A204.1 (cell line): ENCODE results near the gene FBLN5.
"Not testable (repeated sequence)": the region's sequence is repeated elsewhere in the genome, so short reads cannot be mapped to it uniquely, and the experiment has no call there.

ENCODE experiments used
- FAIRE-seq: peaks from 2 replicates; lab custom pipeline; 2012; peaks lifted over from hg19 to GRCh38; lab: Jason Lieb, UNC

The FBLN5 gene

DNA sequence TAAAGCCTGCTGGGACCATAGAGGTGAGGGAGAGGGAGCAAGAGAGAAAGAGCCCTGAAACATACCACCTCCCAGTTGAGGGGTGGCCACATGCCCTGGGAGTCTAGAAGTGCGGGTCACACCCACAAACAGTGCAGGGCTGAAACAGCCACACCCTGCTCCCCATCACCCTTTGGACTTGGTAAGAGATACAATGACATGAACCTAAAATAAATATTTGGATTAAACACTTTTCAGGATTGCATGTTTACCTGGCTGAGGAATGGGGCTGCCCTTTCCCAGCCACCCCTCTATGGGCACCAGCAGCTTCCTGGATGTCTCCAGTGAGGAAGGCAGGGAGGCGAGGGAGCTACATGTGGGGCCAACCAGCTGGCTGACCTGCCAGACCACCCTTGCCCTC, 41.1 kb downstream of the FBLN5 start:
- FAIRE-seq: no peak

DNA sequence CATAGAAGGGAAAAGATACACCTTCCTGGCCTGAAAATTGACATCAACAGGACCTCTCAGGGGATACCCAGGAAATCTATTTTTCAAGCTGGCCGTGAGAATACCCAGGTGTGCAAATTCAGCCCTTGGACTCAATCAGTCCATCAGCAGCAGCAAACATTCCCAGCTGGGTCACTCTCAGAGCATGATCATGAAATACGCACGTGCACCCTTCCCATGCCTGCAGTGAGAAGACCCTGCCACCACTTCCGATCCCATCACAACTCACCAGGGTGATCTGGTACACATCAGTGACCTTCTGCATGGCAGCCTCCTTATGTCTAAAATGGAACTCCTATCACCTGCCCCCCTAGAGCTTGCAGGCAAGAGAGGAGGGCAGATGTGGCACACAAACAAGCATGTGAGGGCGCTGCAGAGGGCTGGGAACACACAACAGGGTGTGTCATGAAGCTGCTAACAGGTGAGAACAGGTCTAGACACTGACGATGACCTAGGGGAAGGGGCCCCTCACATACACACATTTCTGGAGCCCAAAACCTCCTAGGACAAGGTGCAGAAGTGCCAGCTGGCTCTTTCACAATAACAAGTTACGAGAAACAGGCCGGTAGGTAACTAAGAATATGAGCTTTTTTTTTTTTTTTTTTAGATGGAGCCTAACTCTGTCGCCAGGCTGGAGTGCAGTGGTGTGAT, 42.4 kb downstream of the FBLN5 start:
- no peak for FAIRE-seq

DNA sequence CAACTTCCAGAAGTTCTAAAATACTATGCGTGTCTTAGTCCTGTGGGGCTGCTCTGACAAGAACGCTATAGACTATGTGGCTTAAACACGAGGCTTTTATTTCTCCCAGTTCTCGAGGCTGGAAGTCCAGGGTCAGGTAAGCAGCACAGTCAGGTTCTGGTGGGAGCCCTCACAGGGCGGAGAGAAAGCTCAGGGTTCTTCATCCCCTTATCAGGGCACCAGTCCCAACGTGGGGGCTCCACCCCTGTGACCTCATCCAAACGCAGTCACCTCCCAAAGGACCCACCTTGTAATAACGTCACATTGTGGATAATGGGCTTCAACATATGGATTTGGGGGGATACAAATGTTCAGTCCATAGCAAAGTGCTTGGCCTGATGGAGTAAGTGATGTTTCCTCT, 43.0 kb downstream of the FBLN5 start:
- no peak for FAIRE-seq

DNA sequence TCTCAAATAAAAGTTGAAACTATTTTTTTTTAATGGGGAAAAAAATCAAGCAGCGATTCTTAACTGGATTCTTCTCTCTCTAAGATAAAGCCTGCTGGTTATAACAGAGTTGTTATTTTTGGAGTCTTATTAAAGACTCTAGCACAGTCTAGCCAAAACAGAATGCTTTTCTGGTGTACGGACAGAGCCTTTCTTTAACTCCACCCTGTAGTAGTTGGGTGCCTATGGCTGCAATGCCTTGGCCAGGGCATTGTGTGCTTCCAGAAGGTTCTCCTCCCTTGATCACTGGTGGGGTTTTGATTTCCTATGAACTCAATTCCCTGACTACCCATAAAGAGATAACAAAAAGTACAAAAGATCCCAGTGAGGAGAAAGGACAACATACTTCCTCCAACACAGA, 44.4 kb downstream of the FBLN5 start:
- FAIRE-seq: no peak

DNA sequence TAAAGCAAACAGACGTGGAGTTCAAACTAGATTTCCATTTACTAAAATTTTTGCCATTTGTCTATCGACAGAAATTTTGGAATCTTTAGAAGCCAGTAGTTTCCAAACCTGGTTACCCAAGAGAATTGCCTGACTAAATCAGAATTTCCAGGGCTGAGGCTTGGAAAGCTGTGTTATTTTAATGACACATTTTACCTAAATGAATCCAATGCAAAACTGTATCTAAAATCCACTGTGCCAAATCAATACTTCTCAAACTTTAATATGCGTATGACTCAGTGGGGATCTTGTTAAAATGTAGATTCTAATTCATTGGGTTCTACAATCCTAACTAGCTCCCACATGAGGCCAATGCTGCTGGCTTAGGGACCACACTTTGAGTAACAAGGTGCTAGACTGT, 45.2 kb downstream of the FBLN5 start:
- no peak for FAIRE-seq

DNA sequence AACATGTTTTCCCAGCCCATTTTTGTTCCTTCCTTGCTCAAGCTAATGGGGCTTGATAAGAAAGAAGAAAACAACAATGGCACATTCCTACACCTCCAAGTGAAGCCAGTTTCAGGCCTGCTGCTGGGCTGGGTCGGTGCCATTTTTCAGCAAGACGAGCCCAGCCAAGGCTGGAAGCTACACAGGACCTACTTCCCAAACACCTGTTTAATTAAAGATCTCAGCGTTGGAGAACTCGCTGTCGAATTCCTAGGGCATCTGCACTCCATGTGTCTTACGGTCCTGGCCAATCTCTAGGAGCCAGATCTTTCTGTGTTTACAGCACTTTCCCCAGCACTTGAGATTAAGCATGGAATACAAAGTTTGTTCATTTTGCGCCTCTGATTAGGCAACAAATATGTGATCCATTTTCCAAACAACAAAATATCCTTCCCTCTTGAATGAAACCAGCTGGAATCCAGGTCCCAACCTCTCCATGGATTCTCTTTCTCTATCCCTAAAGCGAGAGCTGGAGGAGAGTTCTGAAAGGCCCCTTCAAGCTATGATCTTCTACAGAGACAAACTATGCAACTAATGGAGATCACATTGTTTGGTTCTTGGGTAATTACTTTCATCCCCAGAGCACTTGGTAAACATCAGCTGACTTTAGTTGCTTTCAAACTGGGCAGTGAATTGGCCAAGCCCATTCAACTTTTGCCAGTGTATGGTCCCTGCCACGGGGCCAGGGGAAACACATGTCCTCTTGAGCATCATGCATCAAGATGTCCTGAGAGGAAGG, 45.9 kb downstream of the FBLN5 start:
- FAIRE-seq: no peak

DNA sequence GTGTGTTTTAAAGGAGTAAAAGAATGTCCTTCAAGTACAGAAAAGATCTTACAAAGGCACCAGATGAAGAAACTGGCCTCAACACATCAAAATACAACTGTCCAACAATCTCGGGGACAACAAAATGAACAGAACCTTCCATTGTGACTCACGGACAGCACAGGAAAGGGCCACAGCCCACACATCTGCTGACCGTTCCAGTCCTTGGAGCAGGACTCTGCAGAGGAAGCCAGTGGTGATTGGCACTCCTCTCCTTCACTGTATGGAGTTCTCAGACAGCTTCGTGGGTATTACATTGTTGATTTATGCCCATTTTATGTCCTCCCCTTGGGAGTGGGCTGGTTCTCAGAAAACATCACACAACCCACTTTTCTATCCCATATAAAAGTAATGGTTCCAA, 47.7 kb downstream of the FBLN5 start:
- no peak for FAIRE-seq

DNA sequence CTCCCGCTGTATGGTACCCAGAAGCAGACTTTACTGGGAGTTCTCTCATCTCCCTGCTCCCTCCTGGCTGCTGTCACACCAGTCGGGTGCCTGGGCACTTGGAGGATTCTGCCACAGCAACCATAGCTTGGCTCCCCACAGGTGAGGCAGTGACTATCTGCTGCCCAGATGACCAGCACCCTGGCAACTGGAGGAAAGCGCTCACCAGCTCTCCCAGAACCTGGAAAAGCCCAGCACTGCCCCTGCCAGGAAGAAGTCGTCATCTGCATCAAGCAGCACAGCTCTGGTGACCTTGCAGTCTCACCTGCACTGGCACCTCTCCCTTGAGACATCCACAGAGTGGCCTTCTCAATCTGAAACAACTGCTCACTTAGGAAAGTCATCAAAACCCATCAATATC, 48.3 kb downstream of the FBLN5 start:
- FAIRE-seq: no peak

DNA sequence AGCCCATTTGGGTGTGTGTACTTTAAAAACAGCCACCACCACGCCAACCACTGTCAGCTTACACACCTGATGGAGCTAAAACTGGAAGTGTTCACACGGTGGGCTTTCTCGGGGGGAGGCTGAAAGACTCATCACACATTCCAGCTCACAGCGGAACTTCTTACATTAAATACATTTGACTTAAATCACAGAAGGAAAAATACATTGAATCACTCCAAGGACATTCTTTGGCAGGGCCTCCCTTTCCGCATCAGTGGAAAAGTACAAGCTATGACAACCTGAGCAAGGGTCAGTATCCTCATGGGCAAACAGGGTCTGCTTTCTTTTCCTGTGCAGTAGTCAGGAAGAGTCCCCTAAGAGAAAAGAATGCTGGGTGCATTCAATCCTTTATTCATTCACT, 49.1 kb downstream of the FBLN5 start:
- no peak for FAIRE-seq

DNA sequence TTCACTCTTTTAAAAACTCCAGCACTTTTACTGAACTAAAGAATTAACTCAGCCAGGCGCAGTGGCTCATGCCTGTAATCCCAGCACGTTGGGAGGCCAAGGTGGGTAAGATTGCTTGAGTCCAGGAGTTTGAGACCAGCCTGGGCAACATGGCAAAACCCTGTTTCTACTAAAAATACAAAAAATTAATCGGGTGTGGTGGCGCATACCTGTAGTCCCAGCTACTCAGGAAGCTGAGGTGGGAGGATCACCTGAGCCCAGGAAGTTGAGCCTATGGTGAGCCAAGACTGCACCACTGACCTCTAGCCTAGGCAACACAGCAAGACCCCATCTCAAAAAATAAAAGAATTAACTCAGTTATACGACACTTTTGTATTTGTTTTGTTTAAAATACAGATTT, 49.8 kb downstream of the FBLN5 start:
- not testable (repeated sequence) for FAIRE-seq

DNA sequence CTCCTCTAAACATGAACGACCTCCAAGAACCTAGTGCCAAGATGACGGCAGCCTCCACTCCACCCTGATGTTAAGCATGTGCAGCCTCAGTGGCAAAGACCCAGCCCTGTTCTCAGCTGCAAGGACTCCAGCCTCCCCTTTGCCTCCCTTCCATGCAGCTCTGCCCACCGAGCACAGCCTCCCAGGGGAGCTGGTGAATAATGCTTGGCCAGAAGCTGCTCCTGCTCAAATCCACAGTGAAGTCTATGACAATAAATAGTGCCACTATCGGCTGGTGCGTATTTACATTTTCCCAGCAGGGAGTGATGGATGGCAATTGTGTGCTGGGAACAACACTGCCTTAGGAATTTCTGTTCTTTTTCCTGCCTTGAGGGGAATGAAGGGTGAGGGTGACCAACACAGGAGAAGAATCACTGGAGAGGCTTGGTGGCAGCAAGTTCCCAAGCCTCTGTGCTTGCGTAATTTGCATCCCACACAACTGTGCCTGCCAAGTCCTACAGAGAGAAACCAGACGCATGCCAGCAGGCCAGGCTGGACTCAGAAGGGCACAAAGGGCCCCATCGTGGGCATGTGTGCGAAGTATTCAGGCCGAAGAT, 50.3 kb downstream of the FBLN5 start:
- FAIRE-seq: no peak

DNA sequence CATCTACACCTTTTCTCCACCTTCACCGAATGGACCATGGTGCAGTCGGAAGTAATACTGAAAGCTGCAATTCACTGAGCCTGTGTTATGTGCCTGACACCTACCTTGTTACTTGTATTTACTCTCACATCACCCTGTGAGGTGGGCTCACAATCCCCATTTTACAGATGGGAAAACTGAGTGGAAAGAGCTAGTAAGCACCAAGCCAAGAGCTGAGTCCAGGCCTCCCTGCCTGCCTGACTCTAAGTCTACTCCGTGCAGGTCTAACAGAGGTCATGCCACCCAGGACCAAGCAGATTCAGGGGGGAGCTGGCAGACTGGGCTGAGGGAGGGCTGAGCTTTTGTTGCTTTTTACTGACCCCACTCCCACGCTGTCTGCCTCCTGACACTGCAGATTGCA, 51.1 kb downstream of the FBLN5 start:
- no peak for FAIRE-seq

DNA sequence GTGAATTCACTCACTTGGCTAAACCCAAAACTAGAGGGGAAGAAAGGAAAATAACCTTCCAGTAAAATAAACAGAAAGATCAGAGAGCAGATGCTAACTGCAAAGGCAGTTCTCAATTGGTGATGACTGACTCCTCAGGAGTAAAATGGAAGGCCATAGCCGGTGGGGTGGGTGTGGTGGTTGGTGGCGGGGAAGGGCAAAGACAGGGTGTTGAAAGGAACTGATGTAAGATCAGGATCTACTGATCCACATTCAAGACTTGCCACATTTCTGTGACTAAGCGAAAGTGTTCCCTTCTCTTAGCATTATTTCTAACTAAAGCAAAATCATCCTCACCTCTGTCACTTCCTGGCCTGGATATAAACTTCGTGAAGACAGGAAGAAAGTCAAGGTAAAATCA, 53.8 kb downstream of the FBLN5 start:
- FAIRE-seq: no peak

DNA sequence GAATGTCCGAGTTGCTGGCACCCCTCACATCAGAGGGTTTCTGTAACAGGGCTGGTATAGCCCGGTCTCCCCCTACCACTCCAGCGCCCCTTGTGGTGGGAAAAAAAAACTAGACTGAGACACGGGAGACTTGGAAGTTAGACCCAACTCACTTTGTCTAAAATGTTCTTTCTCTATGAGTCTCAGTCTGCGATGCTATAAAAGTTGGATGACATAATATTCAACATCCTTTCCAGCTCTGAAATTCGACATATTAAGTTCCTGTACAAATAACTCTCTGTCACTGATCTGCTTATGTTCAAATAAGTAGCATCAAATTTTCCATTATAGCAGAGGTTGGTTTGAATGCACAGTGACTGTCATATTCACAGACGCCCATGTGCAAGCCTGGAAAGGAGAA, 54.5 kb downstream of the FBLN5 start:
- FAIRE-seq: no peak

DNA sequence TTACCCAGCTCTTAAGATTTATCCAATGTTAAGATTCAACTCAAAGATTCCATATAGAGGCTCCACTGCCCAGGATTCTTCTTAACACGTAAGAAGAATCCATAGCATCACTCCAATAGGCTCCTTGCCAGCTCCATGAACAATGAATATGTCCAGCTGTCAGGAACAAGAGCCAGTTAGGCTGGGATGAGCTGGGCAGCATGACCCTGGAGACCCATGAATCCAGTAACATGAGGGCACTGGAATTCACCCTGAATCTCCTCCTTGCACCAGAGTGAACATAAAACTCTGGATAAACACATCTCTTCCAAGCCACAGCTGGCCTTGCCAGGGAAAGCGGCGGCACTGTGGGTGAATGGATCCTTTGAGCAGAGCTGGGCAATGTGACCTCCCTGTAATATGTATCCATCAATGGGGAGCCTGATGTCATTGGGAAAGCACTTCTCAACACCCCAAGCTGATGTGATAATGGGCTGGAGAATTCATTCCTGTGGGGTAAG, 55.7 kb downstream of the FBLN5 start:
- FAIRE-seq: no peak

DNA sequence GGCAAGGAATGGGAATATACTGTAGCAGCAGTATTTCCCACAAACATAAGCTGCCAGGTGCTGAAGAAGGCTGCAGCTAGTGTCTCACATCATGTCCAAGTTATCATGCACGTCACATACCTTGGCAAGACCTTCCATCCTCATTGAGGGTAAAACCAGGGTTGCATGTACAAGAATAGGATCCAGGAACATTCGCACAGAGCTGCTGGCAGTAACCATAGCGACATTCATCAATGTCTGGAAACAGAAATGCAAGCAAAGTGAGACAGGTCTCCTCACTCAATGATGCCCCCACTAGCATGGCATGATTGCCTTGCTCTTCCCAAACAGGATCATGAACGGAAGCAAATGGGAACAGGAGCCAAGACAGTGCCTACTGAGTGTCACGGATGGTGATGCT, 56.4 kb downstream of the FBLN5 start:
- no peak for FAIRE-seq

DNA sequence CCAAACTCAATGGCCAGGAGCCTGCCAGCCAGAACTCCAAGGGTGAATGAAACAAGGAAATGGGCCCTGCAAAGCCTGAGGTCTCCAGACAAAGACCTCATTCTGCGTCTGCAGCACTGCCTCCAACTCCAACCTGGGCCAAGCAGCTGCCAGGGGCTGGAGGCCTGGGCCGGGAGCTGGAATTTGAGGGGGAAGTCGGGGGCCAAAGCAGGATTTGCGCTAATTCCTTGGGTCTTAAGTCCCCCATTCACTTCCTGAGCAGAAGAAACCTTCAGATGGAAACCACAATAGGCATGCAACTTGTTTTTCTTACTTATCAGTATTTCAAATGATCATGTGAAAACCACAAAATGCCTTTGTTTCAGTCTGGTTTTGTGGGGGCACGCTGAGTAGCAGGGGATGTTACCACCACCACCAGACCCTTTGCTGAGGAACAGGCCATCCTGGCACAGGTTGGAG, 57.2 kb downstream of the FBLN5 start:
- no peak for FAIRE-seq

DNA sequence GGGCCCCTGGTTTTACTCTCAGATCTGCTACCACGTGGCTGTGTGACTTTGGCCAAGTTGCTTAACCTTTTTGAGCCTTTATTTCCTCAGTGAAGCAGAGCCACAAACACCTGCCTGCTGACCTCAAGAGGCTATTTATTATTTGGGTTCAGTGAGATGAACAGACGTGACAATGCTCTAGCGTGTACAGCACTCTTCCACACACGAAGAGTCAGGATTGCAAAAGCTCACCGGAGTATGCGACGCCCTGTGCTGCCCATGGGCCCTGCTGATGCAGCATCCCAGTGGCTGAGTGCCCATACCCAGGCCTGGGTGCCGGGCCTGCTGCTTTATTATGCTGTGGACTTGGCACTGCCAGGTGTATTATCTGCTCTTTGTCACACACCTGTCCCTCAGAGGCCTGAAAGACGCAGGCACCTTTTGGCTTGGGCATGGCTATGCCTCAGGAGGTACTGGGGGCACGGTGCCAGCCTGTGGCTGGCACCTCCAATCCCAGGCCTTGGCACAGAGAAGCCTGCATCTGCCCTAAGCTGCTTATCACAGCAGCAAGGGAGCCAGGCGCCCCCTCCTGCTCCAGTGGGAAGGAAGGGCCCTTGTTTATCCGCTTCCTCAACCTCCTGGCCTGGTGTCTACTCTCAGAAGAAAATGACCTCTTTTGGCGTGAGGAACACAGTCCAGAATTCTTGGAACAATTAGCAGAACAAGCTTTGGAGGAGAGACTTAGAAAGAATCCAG, 57.9 kb downstream of the FBLN5 start:
- FAIRE-seq: no peak

DNA sequence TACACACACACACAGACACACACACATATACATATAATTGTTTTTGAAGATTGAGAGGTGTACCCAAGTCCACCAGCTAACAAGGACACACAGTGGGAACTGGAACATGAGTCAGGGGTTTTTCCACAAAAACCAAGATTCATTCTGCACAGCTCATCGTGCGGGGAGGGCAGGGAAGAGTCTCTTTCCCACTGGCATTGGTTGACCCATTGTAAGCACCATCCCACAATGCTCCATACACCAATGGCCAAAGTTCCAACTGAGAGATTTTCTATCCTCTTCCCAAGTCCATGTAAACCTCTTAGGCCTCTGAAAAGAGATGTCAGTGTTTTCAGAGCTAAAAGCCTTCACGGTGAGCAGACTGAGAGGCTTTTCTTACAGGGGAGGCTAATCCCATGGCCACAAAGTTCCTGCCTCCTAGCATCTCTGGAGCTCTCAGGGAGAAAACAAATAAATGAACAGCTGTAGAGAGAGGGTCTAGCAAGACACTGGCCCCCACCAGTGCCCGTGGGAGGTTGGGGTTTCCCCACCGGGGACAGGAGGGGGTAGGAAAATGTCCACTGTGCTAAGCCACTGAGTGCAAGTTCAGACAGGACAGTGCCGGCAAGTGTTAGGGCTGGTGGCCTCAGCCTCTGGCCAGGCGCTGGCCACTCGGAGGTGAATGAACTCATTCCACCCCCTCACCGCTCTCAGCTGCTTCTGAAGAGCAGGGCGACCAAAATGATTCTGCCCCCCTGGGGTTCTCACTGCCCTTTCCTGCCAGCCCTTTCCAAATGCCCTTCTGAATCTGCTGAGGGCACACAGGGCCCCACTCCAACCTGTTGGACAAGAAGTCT, 58.6 kb downstream of the FBLN5 start:
- FAIRE-seq: no peak

DNA sequence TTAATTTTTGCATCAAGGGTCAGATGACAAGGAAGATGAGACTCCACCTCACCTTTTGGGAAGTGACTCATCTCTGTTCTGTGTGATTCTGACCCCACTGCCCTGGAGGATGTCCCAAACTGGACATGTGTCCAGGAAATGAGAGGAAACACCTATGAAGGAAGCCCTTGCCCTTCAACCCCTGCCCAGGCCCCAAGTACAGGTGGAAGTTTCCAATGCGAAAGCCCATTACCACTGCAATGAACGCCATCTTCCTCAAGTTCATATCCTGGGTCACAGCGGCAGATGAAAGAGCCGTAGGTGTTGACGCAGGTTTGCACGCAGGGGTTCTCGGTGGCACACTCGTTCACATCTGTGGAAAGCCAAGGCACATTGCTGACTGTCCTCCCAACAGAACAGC, 60.5 kb downstream of the FBLN5 start:
- FAIRE-seq: no peak

DNA sequence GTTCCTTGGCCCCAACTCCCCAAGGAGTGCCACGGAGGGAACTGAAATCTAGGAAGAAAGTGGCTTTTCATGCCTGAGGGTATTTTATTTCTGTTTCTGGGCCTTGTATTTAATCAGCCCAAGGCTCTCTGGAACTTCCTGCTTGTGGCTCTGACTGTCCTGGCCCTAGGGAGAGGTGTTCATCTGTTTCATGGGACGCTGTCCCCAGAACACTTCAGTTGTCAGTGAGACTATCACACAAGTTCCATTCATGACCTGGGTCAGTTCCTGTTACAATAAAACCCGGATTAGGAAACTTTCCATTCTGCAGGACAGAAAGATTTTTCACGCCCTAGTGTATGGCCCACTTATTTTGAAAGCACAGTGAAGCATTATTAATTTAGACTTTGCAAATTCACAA, 61.7 kb downstream of the FBLN5 start:
- no peak for FAIRE-seq
